Mucosa of descending colon (tissue), 3 donors: ENCODE measurements around the gene ABCA3. TPM values are rescaled to one million over a fixed set of nuclear protein-coding genes. Genes with fewer than 3 reads are reported as not detected.

Source experiments
- ATAC-seq: fragments of 200-7000 bp; cut with Tn5 transposase; one replicate; pipeline ENCODE4 v1.9.1; 2020; ENCODE audit warnings: mild to moderate bottlenecking, moderate library complexity
- DNase-seq, 3 donors: peaks; one replicate each; pipeline ENCODE4 v3.0.0-alpha.2; 2020
- H3K36me3 ChIP-seq: fragments of 200-600 bp; one replicate; pipeline ENCODE4 v1.8.0; 2021; ENCODE audit warnings: low read depth, mild to moderate bottlenecking
- H3K4me1 ChIP-seq: fragments of 200-600 bp; one replicate; pipeline ENCODE4 v1.8.0; 2021; ENCODE audit warnings: low read depth, mild to moderate bottlenecking
- H3K4me3 ChIP-seq: fragments of 200-600 bp; one replicate; pipeline ENCODE4 v1.8.0; 2021; ENCODE audit warnings: mild to moderate bottlenecking
- H3K9me3 ChIP-seq: fragments of 200-600 bp; one replicate; pipeline ENCODE4 v1.8.0; 2021; ENCODE audit warnings: mild to moderate bottlenecking
- CTCF ChIP-seq: fragments of 200-600 bp; IDR thresholded peaks from one replicate; pipeline ENCODE4 v1.8.0; 2022; ENCODE audit warnings: antibody characterized with exemption, mild to moderate bottlenecking
- intact Hi-C, 2 donors: fragments of 100-400 bp; cut with DNase I in 1 of 2; cut with micrococcal nuclease in 1 of 2; formaldehyde crosslinking; loops; one replicate each; pipeline versions ENCODE4 v1.11.0 to v1.11.1; 2022; cut with DNase I, micrococcal nuclease
- total RNA-seq, 3 donors: library from RNA; stranded (reverse); fragmentation: NEBNext Ultra II Directional in 2 of 3; extraction: Animal tissue kit (Norgen Biotek cat#: 25700) in 2 of 3; gene quantifications; one replicate each; pipeline versions ENCODE4 v1.2.1 to v1.2.4, GENCODE V29; 2021 to 2023
- donor health status: DM: no; HTN: no; CAD: no; lungs with moderate emphysema.
- donor health status: DM: no; HTN: no; CAD: no.
- donor health status: DM: no; HTN: yes; CAD: no.

ABCA3 gene
- total RNA-seq, 3 donors from 2014 or later: 3.0 to 13.5 (median 3.4) TPM

- Histone ChIP-seq H3K4me1 (no peaks in the 10 kb centered on the region), H3K36me3 (no peaks in the 10 kb centered on the region), H3K4me3 (no peak overlapping the region), H3K9me3 (peaks cover 9% of the 10 kb centered on the region)
- intact Hi-C loops: no loop called here
- no peak for TF ChIP-seq CTCF
- peak; percentile 41 for ATAC-seq
- no peak for DNase-seq
Measured at GRCh38 chr16:2385190-2385836, 44.8 kb upstream of the ABCA3 start.

GRCh38 chr16:2384426-2384825, 43.9 kb upstream of the ABCA3 start:
- Histone ChIP-seq H3K4me3 (no peak overlapping the region), H3K4me1 (no peaks in the 10 kb centered on the region), H3K9me3 (peaks cover 8% of the 10 kb centered on the region), H3K36me3 (no peaks in the 10 kb centered on the region)
- ATAC-seq (no peak), DNase-seq (no peak)
- intact Hi-C loops: no loop called here
- no peak for TF ChIP-seq CTCF

GRCh38 chr16:2383501-2383900, 43.0 kb upstream of the ABCA3 start:
- TF ChIP-seq CTCF: no peak

GRCh38 chr16:2374644-2375043, 34.1 kb upstream of the ABCA3 start:
- intact Hi-C loops: no loop called here
- ATAC-seq (no peak), DNase-seq (no peak)
- Histone ChIP-seq H3K36me3 (no peaks in the 10 kb centered on the region), H3K9me3 (no peaks in the 10 kb centered on the region), H3K4me3 (no peak overlapping the region), H3K4me1 (no peaks in the 10 kb centered on the region)
- TF ChIP-seq CTCF: no peak

More at GRCh38 chr16:2383501-2383900, 43.0 kb upstream of the ABCA3 start:
- DNase-seq (no peak), ATAC-seq (no peak)
- no peaks in the 10 kb centered on the region for H3K4me1 ChIP-seq
- no peak overlapping the region for H3K4me3 ChIP-seq
- H3K36me3 ChIP-seq: no peaks in the 10 kb centered on the region
- intact Hi-C loops: no loop called here
- no peaks in the 10 kb centered on the region for H3K9me3 ChIP-seq

GRCh38 chr16:2373176-2373575, 32.6 kb upstream of the ABCA3 start:
- no peak for TF ChIP-seq CTCF
- Histone ChIP-seq H3K4me3 (no peak overlapping the region), H3K4me1 (no peaks in the 10 kb centered on the region), H3K9me3 (no peaks in the 10 kb centered on the region), H3K36me3 (no peaks in the 10 kb centered on the region)
- DNase-seq (no peak), ATAC-seq (no peak)
- intact Hi-C loops: no loop called here

GRCh38 chr16:2372684-2373083, 32.2 kb upstream of the ABCA3 start:
- Histone ChIP-seq H3K9me3 (no peaks in the 10 kb centered on the region), H3K4me3 (no peak overlapping the region), H3K4me1 (no peaks in the 10 kb centered on the region), H3K36me3 (no peaks in the 10 kb centered on the region)
- DNase-seq (peak in 1 of 3 donors; percentile 14), ATAC-seq (peak; percentile 58)
- intact Hi-C loops: no loop called here
- no peak for TF ChIP-seq CTCF
